ENCODE data around the gene MED25. TPM values are rescaled to one million over a fixed set of nuclear protein-coding genes. Genes with fewer than 3 reads are reported as not detected.
A peak's percentile ranks its signal among the peaks of the same experiment; 100 is the strongest.

Gene MED25
- total and polyA plus RNA-seq, 2 of the 8 experiments (the other 6 are each of a cell fraction or from before 2014, with no cell fraction given) = 21.6 to 71.4 TPM

- Histone ChIP-seq H2BK12ac (ENCODE audit: low read depth, low read length) (0 out of 2 replicates have a peak overlapping the region, but pooled peaks have one; percentile 50), H3K56ac (replicated peaks; ENCODE audit: insufficient read length, low read depth, low read length) (no peak overlapping the region), H3K23me2 (ENCODE audit: low read depth, low read length) (no peaks in the 10 kb centered on the region; the same call in 1 of the 2 replicates), H2AFZ (ENCODE audit: low read length) (no peak overlapping the region), H3K9ac (replicated peaks in 1 of 4; ENCODE audit: extremely low read depth in 1 of 4, low read depth in 3 of 4, low read length in 3 of 4) (no peak overlapping the region), H3K4ac (replicated peaks; ENCODE audit: insufficient read length, low read depth, low read length) (no peak overlapping the region), H3K79me2 (ENCODE audit: control insufficient read depth in 1 of 2, insufficient read depth in 2 of 2, low read length in 2 of 2) (no peaks in the 10 kb centered on the region; a peak in 1 of 4 replicates), H3K36me3 (ENCODE audit: control insufficient read depth in 2 of 4, insufficient read depth in 4 of 4, low read length in 3 of 4) (peaks cover 0 to 13% (median 7%) of the 10 kb centered on the region in 4 experiments; a peak in 6 of 8 replicates), H4K91ac (replicated peaks; ENCODE audit: insufficient read length, low read length) (no peak overlapping the region), H4K5ac (ENCODE audit: insufficient read length, low read depth, low read length) (no peak overlapping the region), H3K27me3 (replicated peaks in 1 of 4; ENCODE audit: control insufficient read depth in 3 of 4, extremely low read depth in 1 of 4, insufficient read depth in 3 of 4, low read length in 3 of 4) (no peaks in the 10 kb centered on the region), H2BK5ac (ENCODE audit: low read depth, low read length) (no peak overlapping the region), H3K27ac (ENCODE audit: low read depth, low read length) (no peak overlapping the region), H3K9me3 (ENCODE audit: insufficient read depth in 2 of 2, low read depth in 1 of 2, low read length in 1 of 2) (no peaks in the 10 kb centered on the region), H4K20me1 (replicated peaks in 1 of 2; ENCODE audit: control insufficient read depth in 1 of 2, insufficient read depth in 2 of 2, low read length in 2 of 2) (peaks cover 2 to 11% of the 10 kb centered on the region in 2 experiments), H3K14ac (ENCODE audit: insufficient read length) (no peak overlapping the region), H3K4me1 (replicated peaks in 1 of 4; ENCODE audit: control insufficient read depth in 3 of 4, insufficient read depth in 4 of 4, low read length in 3 of 4) (no peaks in the 10 kb centered on the region; a peak in 2 of 7 replicates), H2BK20ac (ENCODE audit: low read length) (no peak overlapping the region), H3K79me1 (ENCODE audit: low read depth, low read length) (peaks cover 16% of the 10 kb centered on the region), H3K4me2 (ENCODE audit: insufficient read depth in 1 of 2, low read depth in 2 of 2, low read length in 2 of 2) (no peak overlapping the region), H3K4me3 (ENCODE audit: extremely low read depth in 1 of 4, insufficient read depth in 2 of 4, low read depth in 3 of 4, low read length in 4 of 4) (no peak overlapping the region), H4K8ac (ENCODE audit: extremely low read depth, insufficient read depth, low read length) (no peak overlapping the region), H2AK5ac (ENCODE audit: low read depth, low read length) (no peak overlapping the region), H2BK120ac (replicated peaks; ENCODE audit: low read depth, low read length) (no peak overlapping the region), H3K18ac (ENCODE audit: extremely low read depth, low read length) (no peak overlapping the region), H2BK15ac (ENCODE audit: low read length) (no peak overlapping the region), H3K23ac (ENCODE audit: insufficient read length) (no peak overlapping the region)
- DNase-seq (ENCODE audit: low read depth in 1 of 2, low spot score in 2 of 2) = no peak
- ChIA-PET POLR2A (ENCODE audit: partially characterized antibody) (interaction anchor here (0.8 to 2.0 kb wide), 2 partner anchors 8 to 14 kb away, joined by 4 to 8 read pairs; no protein-coding TSS in a partner anchor), CTCF (ENCODE audit: partially characterized antibody) (interaction anchor here (1.2 to 2.8 kb wide), 4 partner anchors 19 to 63 kb away, joined by 3 to 14 read pairs (median 5); no protein-coding TSS in a partner anchor)
- no peak for FAIRE-seq
- WGBS, 2 experiments (ENCODE audit: extremely low coverage in 1 of 2, insufficient coverage in 1 of 2, insufficient read length in 1 of 2, insufficient replicate concordance in 2 of 2, low coverage in 1 of 2, low lambda C conversion rate in 2 of 2, missing lambda C conversion rate in 1 of 2) = 91% methylated on average over 11 of the region's 11 CpGs; no CpG with 5 or more reads in 1 of the 2 experiments
- TF ChIP-seq BACH1 (IDR thresholded peaks at IDR 0.05; ENCODE audit: low read length) = no peak
- TF ChIP-seq MAFK (IDR thresholded peaks at IDR 0.05; ENCODE audit: low read depth, low read length) = no peak
- TF ChIP-seq ZNF274 (IDR thresholded peaks at IDR 0.05; ENCODE audit: borderline replicate concordance, extremely low read depth, low read length) = no peak
- TF ChIP-seq CTCF (IDR thresholded peaks at IDR 0.05; ENCODE audit: control extremely low read depth in 1 of 3, insufficient read depth in 1 of 3, low read depth in 1 of 3, low read length in 3 of 3) = no peak
- no peak for TF ChIP-seq CBX5 (IDR thresholded peaks at IDR 0.05; ENCODE audit: low read depth, low read length)
- TF ChIP-seq KDM4A (IDR thresholded peaks at IDR 0.05; ENCODE audit: low read depth, low read length, severe bottlenecking) = no peak
- TF ChIP-seq POLR2AphosphoS5 (IDR thresholded peaks at IDR 0.05; ENCODE audit: low read depth, low read length) = no peak
- TF ChIP-seq RBBP5 (IDR thresholded peaks at IDR 0.05; ENCODE audit: borderline replicate concordance, low read depth, low read length) = no peak
Observed at GRCh38 chr19:49779731-49780555, 38.1 kb upstream of the MED25 start.
